ENCODE measurements around the gene CTAGE15. TPM values are rescaled to one million over a fixed set of nuclear protein-coding genes. Genes with fewer than 3 reads are reported as not detected.
"Not testable (repeated sequence)": the region's sequence is repeated elsewhere in the genome, so short reads cannot be mapped to it uniquely, and the experiment has no call there.

The CTAGE15 gene
- total RNA-seq, 2 experiments from 2014 or later: not detected

GRCh38 chr7:143621175-143621574 lies 49.6 kb downstream of the CTAGE15 start:
- H3K4me1 ChIP-seq (ENCODE audit: insufficient read depth, low read length, poor library complexity, severe bottlenecking); H3K79me2 ChIP-seq (ENCODE audit: insufficient read depth, low read depth, low read length); H4K20me1 ChIP-seq (ENCODE audit: insufficient read depth, low read length); H3K36me3 ChIP-seq (ENCODE audit: insufficient read depth, low read length); H3K9me2 ChIP-seq (ENCODE audit: insufficient read depth, low read length); H3K27ac ChIP-seq (ENCODE audit: low read depth, low read length, poor library complexity, severe bottlenecking); H2AFZ ChIP-seq (ENCODE audit: low read length); CTCF ChIA-PET (ENCODE audit: unreplicated experiment); POLR2A ChIA-PET; H3K9me3 ChIP-seq (ENCODE audit: low read length); H3K4me2 ChIP-seq (ENCODE audit: low read length); H3K4me3 ChIP-seq (ENCODE audit: low read depth, low read length, poor library complexity, severe bottlenecking); intact Hi-C loops (cut with micrococcal nuclease; ENCODE audit: unreplicated experiment); BruUV-seq (replicated peaks); DNase-seq (ENCODE audit: low spot score): not testable (repeated sequence)

- H2AFZ ChIP-seq (ENCODE audit: low read length); H4K20me1 ChIP-seq (ENCODE audit: insufficient read depth, low read length); H3K4me2 ChIP-seq (ENCODE audit: low read length); H3K9me2 ChIP-seq (ENCODE audit: insufficient read depth, low read length); H3K4me1 ChIP-seq (ENCODE audit: insufficient read depth, low read length, poor library complexity, severe bottlenecking); H3K4me3 ChIP-seq (ENCODE audit: low read depth, low read length, poor library complexity, severe bottlenecking); BruUV-seq (replicated peaks); H3K79me2 ChIP-seq (ENCODE audit: insufficient read depth, low read depth, low read length); intact Hi-C loops (cut with micrococcal nuclease; ENCODE audit: unreplicated experiment); H3K9me3 ChIP-seq (ENCODE audit: low read length); H3K36me3 ChIP-seq (ENCODE audit: insufficient read depth, low read length); POLR2A ChIA-PET; H3K27ac ChIP-seq (ENCODE audit: low read depth, low read length, poor library complexity, severe bottlenecking); DNase-seq (ENCODE audit: low spot score); CTCF ChIA-PET (ENCODE audit: unreplicated experiment): not testable (repeated sequence)
Observed at GRCh38 chr7:143622130-143622529, 50.5 kb downstream of the CTAGE15 start.

Small RNAs within 50 kb of the gene (small RNA-seq; reads per million reads assigned to genes)
- not detected for gene AC073264.2
- not detected for gene RNU6-162P

Other genes with a start within 250 kb of the CTAGE15 start
- not detected in 2 replicates for gene FAM131B, start 209.1 kb upstream of the CTAGE15 start, total RNA-seq (2014; rRNA removed; shearing (Covaris generic))
- gene FAM131B, start 209.1 kb upstream of the CTAGE15 start, total RNA-seq (2022): not detected in 2 replicates
- gene ZYX, start 190.5 kb upstream of the CTAGE15 start, total RNA-seq (2014; rRNA removed; shearing (Covaris generic)): 0.31 and 0.44 TPM in 2 replicates
- 2.8 and 4.2 TPM in 2 replicates for gene ZYX, start 190.5 kb upstream of the CTAGE15 start, total RNA-seq (2022)
- not detected in 2 replicates for gene EPHA1, start 162.9 kb upstream of the CTAGE15 start, total RNA-seq (2014; rRNA removed; shearing (Covaris generic))
- not detected in 2 replicates for gene EPHA1, start 162.9 kb upstream of the CTAGE15 start, total RNA-seq (2022)
- gene TAS2R60, start 128.3 kb upstream of the CTAGE15 start, total RNA-seq (2014; rRNA removed; shearing (Covaris generic)): not detected in 2 replicates
- not detected in 2 replicates for gene TAS2R60, start 128.3 kb upstream of the CTAGE15 start, total RNA-seq (2022)
- gene TAS2R41, start 93.9 kb upstream of the CTAGE15 start, total RNA-seq (2014; rRNA removed; shearing (Covaris generic)): not detected in 2 replicates
- gene TAS2R41, start 93.9 kb upstream of the CTAGE15 start, total RNA-seq (2022): not detected in 2 replicates
- gene TCAF2, start 49.2 kb downstream of the CTAGE15 start, total RNA-seq (2014; rRNA removed; shearing (Covaris generic)): 0.50 TPM in 1 of 2 replicates, not detected in the other
- 0.27 and 0.42 TPM in 2 replicates for gene TCAF2, start 49.2 kb downstream of the CTAGE15 start, total RNA-seq (2022)
- not detected in 2 replicates for gene CTAGE6, start 185.9 kb downstream of the CTAGE15 start, total RNA-seq (2014; rRNA removed; shearing (Covaris generic))
- not detected in 2 replicates for gene CTAGE6, start 185.9 kb downstream of the CTAGE15 start, total RNA-seq (2022)